HG03095 (cell line): Measurements from ENCODE around the gene GNPTAB.
"Not testable (repeated sequence)": the region's sequence is repeated elsewhere in the genome, so short reads cannot be mapped to it uniquely, and the experiment has no call there.

ENCODE experiments used
- ATAC-seq: cut with Tn5 transposase; IDR thresholded peaks from one replicate; pipeline ENCODE4 v1.9.1; 2021; ENCODE audit warnings: moderate library complexity; ENCODE audit not compliant: unreplicated experiment

Gene GNPTAB

DNA sequence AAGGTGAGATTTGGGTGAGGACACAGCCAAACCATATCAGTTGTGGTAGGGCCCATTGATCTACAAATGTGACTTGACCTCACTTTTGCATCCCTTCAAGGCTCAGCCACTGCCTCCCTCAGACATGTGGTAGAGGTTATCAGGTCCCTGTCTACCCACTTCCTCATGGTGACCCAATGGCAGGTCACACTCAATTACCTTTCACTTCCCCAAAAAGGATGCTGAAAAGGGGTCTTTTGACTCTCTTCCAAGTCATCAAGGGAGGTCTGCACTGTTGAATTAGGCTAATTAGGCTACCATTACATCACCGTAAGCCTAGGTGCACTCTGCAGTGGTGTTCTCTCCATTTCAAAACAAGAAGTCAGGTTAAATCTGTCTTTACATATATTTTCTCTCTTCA lies 24.0 kb upstream of the GNPTAB start:
- ATAC-seq: peak; percentile 32

DNA sequence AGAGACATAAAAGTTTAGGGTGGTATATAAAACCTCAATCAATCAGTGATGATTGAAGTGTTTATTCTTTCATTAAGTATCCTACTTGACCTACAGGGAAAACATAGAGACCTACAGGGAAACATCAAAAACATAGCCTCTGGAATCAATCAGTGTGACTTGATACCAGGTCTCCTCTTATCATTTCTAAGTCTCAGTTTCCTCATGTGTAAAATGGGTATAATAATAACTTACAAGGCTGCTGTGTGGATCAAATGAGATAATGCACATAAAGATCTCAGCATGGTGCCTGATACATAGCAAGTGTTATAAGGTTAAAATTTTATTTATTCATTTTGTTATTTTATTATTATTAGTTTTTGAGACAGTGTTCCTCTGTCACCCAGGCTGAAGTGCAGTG lies 22.2 kb upstream of the GNPTAB start:
- no peak for ATAC-seq

DNA sequence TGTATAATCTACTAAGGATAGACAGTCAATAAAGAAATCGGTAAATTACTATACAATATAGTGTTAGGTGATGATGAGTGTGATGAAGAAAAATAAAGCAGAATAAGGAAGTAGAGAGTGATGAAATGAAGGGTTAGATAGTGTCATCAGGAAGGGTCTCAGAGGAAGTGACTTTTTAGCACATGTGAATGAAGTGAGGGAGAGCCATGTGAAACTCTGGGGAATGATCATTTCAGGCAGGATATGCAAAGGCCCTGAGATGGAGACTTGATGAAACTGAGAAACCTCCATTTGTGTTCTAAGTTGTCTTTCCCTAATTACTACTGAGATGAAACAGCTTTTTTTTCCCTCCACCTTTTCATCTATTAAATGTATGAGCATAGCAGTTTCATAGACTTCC lies 19.4 kb upstream of the GNPTAB start:
- no peak for ATAC-seq

DNA sequence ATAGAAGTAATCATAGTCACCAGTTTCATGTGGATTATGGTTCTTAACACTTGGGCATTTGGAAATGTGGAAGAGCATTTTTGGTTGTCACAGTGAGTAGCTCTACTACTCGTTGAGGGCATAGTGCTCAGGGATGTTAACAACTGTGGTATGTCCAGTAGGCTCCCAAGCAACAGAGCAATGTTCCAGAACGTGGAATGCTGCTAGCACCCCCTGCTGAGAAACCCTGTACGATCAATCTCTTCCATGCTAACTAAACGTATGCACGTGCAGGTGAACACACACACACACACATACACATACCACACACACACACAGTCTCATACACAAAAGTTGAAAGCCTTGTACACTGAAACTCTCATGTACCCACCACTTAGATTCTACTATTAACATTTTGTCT lies 16.6 kb upstream of the GNPTAB start:
- no peak for ATAC-seq

DNA sequence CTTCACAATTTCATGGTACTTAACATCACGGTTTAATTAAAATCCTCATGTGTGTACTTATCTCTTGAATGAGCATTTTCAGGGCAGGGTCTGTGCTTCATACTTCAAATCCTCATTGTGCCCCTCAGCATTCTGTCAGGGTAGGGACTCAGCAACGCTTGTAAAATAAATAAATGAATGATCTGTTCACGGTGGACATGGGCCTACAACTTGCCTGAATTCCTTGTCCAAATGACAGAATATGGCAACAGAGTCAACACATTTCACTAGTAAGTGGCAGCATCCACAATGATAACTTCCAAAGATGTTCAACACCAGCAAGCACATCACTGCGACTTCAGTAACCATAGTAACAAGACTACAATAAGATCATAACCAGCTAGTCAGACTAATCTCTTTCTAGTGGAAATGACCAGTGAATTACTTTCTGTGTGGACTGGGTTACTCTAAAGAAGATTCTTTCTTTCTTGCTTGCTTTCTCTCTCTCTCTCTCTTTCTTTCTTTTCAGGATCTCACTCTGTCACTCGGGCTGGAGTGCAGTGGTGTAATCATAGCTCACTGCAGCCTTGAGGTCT lies 14.5 kb upstream of the GNPTAB start:
- ATAC-seq: no peak

DNA sequence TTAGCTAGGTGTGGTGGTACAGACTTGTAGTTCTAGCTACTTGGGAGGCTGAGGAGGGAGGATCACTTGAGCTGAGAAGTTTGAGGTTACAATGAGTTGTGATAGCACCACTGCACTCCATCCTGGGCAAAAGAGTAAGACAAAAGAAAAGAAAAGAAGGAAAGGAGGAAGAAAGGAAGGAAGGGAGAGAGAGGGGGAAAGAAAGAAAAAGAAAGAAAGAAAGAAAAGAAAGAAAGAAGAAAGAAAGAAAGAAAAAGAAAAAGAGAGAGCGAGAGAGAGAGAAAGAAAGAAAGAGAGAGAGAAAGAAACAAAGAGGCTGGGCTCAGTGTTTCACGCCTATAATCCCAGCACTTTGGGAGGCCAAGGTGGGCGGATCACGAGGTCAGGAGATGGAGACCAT lies 10.3 kb upstream of the GNPTAB start:
- no peak for ATAC-seq

DNA sequence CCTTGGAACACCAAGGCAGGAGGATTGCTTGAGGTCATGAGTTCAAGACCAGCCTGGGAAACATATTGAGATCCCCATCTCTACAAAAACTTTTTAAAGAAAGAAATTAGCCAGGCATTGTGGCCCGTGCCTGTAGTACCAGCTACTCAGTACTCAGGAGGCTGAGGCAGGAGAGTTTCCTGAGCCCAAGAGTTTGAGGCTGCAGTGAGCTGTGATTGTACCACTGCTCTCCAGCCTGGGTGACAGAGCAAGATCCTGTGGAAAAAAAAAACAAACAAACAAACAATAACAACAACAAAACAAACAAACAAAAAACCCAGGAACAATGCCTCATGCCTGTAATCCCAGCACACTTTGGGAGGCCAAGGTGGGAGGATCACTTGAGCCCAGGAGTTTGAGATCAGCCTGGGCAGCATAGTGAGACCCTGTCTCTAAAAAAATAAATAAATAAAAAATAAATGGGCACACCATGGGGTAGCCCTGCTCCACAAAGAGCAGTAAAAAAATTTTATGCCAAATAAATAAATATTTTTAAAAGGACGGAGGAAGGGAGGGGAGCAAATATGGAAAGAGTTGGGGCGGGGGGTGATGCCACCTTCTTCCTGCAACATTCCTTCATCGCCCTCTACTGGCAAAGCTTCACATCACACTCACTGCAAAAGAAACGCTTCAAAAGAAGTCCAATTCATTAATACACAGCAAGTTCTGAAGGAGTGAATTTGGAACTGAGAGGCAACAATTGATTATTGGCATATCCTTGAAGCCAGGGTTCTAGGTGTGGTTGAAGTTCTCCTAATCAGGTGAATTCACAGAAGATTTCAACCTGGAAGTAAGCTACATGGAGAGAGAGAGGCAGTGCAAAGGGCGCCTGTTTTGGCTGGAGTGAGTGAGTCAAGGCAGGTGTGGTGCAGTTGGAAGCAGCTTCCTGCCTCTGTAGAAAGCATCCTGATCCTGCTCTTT lies 8.8 kb upstream of the GNPTAB start:
- ATAC-seq: no peak

DNA sequence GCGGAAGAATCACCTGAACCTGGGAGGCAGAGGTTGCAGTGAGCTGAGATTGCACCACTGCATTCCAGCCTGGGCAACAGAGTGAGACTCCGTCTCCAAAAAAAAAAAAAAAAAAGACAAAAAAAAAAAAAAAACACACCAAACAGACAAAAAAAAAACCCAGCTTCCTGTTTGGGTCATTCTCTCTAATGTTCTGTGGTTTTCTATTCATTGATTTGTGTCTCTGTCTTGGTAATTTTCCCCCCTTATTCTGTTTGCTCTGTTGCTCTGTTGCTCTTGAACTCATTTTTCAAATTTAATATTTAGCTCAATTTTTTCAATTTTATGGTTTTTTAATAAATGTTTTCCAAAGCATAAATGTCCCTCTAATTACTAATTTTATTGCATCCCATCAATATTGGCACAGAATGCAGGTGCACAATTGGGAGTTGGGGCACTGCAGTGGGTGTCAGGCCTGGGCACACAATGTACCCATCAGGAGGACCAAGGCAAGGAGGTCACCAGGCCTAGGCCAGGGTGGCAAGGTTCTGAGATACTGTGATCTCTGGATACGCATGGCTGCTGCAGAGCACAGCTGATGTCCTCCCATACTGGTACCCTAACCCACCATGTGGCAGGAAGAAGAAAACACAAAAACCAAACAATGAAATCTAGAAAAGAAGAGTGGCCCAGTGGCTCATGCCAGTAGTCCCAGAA lies 8.0 kb upstream of the GNPTAB start:
- ATAC-seq: no peak

DNA sequence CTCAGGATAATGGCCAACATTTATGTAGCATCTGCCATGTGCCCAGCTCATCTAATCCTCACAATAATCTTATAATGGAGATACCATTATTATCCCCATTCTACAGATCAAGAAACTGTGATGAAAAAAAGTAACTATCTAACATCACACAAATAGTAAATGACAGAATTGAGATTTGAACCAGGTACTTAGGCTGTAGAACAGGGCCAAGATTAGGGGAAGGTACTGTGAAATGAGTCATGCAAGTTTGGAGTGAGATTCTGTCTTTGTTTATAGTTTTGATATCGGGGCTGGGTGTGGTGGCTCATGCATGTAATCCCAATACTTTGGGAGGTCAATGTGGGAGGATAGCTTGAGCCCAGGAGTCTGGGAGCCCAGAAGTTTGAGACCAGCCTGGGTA lies 1.3 kb upstream of the GNPTAB start:
- no peak for ATAC-seq

DNA sequence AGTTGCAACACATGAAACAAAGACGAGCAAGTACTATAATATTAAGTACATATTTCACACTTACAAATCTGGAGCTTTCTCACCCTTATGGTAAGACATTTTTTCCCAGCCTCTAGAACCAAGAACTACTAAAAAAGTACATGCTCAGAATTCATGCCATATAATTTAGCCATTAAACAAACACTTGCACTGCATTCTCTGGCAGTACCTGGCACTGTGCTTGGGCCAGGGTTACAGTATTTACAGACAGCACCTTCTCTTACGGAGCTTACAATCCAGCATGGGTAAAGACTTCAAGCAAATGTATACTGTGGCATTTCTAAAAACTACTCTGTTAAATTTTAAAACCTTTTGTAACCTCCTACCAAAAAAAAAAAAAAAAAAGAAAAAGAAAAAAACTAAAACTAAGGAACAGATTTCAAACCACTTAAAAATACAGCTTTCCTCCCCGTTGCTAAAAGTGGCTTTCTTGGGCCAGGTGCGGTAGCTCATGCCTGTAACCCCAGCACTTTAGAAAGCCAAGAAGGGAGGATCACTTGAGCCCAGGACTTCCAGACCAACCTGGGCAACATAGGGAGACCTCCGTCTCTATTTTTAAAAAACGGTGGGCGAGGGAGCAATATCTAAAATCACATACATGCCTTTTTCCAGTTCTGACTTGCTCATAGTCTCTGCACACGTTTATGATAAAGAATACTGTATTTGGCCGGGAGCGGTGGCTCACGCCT lies 956 bp downstream of the GNPTAB start:
- ATAC-seq: no peak

DNA sequence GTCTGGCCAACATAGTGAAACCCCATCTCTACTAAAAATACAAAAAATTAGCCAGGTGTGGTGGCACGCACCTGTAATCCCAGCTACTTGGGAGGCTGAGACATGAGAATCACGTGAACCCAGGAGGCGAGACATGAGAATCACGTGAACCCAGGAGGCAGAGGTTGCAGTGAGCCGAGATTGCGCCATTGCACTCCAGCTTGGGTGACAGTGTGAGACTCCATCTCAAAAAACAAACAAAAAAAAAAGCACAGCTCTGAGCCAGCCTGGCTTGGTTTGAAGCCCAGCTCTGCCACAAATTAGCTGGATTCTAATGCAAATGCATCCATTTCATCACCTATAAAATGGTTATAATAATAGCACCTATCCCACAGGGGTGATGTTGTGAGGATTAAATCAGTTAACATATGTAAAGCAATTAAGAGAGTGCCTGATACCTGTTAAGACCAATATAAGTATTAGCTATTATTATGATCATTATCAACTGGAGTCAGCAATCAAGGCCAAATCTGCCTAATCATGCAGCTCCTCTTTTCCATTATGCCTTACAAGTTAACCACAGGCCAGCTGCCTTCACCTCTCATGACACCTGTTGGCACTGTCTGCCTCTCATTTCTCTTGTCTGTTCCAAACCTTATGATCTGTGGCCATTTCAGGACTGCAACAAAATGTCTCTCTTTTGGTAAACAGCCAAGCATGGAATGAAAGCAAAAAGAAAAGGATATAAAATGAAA lies 2.1 kb downstream of the GNPTAB start:
- ATAC-seq: no peak

DNA sequence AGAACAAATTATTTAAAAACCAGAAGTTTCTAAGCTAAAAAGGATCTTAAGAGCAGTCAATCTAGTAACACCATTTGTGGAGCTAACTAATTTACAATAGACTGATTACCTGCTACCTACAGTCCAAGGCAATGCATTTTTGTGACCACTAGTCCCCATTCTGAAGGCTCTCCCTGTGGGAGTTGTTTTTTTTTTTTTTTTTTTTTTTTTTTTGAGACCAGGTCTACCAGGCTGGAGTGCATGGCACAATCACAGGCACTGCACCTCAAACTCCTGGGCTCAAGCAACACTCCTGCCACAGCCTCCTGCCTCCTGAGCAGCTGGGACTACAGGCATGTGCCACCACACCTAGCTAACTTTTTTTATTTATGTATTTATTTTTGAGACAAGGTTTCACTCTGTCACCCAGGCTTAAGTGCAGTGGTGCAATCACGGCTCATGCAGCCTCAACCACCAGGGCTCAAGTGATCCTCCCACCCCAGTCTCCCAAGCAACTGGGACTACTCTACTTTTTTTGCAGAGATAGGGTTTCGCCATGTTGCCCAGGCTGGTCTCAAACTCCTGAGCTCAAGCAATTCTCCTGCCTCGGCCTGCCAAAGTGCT lies 3.9 kb downstream of the GNPTAB start:
- ATAC-seq: no peak

DNA sequence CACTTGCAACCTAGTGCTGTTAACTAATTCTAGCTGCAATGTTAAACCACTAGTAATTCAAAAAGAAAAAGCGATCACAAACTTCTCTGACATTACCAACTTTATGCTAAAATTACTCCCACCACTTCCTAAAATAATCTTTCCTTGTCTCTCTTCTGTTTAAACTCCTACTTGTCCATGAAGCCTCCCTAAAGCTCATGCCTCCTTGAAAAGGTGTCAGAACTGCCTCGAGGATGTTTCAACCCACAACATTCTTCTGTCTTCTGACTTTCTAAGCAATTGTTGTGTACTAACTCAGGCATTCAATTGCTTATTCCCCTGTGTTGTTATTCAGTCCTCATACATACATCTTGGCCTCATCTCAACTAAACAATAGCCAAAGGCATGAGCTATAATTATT lies 5.9 kb downstream of the GNPTAB start:
- ATAC-seq: no peak

DNA sequence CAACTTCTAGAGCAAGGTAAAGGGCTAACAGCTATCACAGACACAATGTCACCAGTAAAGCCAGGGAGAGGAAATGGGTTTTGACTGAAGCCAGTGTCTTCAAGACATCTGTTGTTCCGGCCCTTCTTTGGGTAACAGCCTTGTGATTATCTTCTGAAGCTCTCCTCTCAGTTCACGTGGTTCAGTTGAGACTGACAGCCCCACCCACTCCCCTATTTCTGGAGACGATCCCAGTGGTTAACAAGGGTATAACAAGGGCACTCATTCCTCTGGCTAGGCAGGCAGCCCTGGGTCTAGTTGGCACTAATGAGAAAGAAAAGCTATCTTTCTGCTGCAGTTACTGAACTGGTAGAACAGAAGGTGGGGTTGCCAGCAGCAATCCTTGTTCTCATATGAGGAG lies 6.9 kb downstream of the GNPTAB start:
- peak; percentile 69 for ATAC-seq

DNA sequence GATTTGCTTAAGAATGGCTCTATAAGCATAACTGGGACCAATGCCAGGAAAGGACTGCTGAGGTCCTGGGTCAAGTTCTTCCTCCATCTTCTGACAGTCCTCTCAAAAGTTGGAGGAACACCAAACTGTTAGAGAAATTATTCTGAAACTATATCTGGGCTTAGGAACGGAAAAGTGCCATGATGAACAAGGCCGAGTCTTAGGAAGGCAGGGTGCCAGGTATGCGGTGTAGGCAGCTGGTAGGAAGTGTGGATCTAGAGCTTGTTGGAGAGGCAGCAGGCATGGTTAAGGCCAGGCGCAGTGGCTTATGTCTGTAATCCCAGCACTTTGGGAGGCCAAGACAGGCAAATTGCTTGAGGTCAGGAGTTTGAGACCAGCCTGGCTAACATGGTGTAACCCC lies 7.7 kb downstream of the GNPTAB start:
- no peak for ATAC-seq

DNA sequence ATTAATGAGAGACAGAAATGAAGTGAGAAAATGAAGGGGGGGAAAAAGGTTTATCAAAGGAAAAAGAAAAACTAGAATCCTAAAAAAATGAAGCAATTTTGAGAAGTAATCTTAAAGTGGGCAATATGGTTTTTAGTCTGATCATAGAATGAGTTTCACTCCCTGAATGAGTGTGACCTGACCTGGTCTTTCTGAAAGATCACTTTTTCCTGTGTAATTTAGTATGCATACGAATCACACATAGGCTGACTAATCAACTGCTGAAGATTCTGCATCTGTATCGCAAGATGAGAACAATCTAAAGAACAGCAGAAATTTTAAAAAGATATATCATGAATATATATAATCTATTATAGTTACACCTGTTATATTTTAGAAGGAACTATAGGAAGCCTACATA lies 11.3 kb downstream of the GNPTAB start:
- ATAC-seq: peak; percentile 71

DNA sequence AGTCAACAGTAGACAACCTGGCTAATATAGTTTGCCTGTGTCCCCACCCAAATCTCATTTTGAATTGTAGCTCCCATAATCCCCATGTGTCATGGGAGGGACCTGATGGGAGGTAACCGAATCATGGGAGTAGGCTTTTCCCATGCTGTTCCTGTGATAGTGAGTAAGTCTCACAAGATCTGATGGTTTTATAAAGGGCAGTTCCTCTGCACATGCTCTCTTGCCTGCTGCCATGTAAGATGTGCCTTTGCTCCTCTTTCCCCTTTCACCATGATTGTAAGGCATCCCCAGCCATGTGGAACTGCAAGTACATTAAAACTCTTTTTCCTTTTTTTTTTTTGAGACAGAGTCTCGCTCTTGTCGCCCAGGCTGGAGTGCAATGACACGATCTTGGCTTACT lies 12.1 kb downstream of the GNPTAB start:
- ATAC-seq: not testable (repeated sequence)

DNA sequence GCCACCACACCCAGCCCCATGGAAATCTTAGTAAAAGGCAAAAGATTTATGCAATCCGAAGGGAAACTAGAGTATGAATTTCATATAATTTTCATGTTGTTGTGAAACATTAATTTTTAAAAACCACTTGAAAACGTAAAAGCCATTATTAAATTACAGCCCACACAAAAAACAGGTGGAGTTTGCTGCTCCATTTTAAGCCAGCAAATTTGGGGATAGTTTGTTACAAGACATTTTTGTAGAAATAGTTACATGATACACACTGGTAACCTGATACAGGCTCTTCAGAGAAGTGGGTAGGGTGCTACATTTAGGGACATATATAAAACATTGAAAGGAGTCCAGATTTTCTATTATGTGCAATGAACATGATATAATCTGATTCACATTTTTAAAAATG lies 17.6 kb downstream of the GNPTAB start:
- no peak for ATAC-seq

DNA sequence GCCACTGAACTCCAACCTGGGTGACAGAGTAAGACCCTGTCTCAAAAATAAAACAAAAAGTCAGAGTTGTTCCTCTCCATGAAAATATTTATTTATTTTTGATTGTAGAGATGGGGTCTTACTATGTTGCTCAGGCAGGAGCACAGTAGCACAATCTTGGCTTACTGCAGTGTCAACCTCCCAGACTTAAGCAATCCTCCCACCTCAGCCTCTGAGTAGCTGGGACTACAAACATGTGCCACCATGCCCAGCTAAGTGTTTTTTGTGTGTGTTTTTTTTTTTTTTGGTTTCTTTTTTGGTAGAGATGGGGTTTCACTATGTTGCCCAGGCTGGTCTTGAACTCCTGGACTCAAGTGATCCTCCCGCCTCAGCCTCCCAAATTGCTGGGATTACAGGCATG lies 18.0 kb downstream of the GNPTAB start:
- not testable (repeated sequence) for ATAC-seq

DNA sequence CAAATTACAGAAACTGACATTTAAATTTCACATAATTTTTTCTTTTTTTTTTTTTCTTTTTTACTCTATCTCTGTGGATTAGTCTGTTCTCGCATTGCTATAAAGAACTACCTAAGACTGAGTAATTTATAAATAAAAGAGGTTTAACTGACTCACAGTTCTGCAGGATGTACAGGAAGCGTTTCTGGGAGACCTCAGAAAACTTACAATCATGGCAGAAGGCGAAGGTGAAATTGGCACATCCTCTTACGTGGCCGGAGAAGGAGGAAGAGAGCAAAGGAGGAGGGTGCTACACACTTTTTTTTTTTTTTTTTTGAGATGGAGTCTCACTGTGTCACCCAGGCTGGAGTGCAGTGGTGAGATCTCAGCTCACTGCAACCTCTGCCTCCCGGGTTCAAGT lies 19.4 kb downstream of the GNPTAB start:
- ATAC-seq: not testable (repeated sequence)
